HEK293T (cell line): Measurements from ENCODE around the gene SLC8A1.

Experiments used
- ARNT ChIP-seq: fragments of 450-650 bp; IDR thresholded peaks from 2 replicates; pipeline ENCODE4 v1.6.1; 2017; ENCODE audit warnings: mild to moderate bottlenecking
- BHLHE40 ChIP-seq: fragments of 450-650 bp; IDR thresholded peaks from 2 replicates; pipeline ENCODE4 v1.6.1; 2016; ENCODE audit warnings: mild to moderate bottlenecking, moderate library complexity, borderline replicate concordance
- FOXA1 ChIP-seq: fragments of 450-650 bp; IDR thresholded peaks from 2 replicates; pipeline ENCODE4 v1.6.1; 2016; ENCODE audit warnings: mild to moderate bottlenecking
- FOXK2 ChIP-seq: fragments of 450-650 bp; IDR thresholded peaks from 2 replicates; pipeline ENCODE4 v1.6.1; 2016; ENCODE audit warnings: mild to moderate bottlenecking
- FOXM1 ChIP-seq: fragments of 450-650 bp; IDR thresholded peaks from 2 replicates; pipeline ENCODE4 v1.6.1; 2017; ENCODE audit warnings: mild to moderate bottlenecking, borderline replicate concordance
- HDGF ChIP-seq: fragments of 450-650 bp; IDR thresholded peaks from 2 replicates; pipeline ENCODE4 v1.6.1; 2017; ENCODE audit warnings: antibody characterized with exemption, borderline replicate concordance
- NFRKB ChIP-seq: fragments of 450-650 bp; IDR thresholded peaks from 2 replicates; pipeline ENCODE4 v1.6.1; 2016; ENCODE audit warnings: mild to moderate bottlenecking, moderate library complexity
- SP1 ChIP-seq: fragments of 450-650 bp; IDR thresholded peaks from 2 replicates; pipeline ENCODE4 v1.6.1; 2017
- SUZ12 ChIP-seq: fragments of 450-650 bp; IDR thresholded peaks from 2 replicates; pipeline ENCODE4 v1.6.1; 2016; ENCODE audit warnings: mild to moderate bottlenecking
- TARDBP ChIP-seq: fragments of 450-650 bp; IDR thresholded peaks from 2 replicates; pipeline ENCODE4 v1.6.1; 2016

GRCh38 chr2:40483549-40484243, 31.8 kb upstream of the SLC8A1 start:
- no peak for TF ChIP-seq TARDBP
- TF ChIP-seq FOXA1 = no peak
- no peak for TF ChIP-seq ARNT
- no peak for TF ChIP-seq SP1
- no peak for TF ChIP-seq BHLHE40
- TF ChIP-seq SUZ12 = no peak
- no peak for TF ChIP-seq HDGF
- TF ChIP-seq NFRKB = no peak
- TF ChIP-seq FOXM1 = no peak
- no peak for TF ChIP-seq FOXK2
